ENCODE data around the gene GNAI3. TPM values are rescaled to one million over a fixed set of nuclear protein-coding genes. Genes with fewer than 3 reads are reported as not detected.

Gene GNAI3
- total and polyA plus RNA-seq, 2 of the 13 experiments (the other 11 are each of a cell fraction or from before 2014, with no cell fraction given), result 4.3 to 9.0 TPM

- Histone ChIP-seq H3K4me2 (ENCODE audit: low read depth, low read length) (no peak overlapping the region), H3K9ac (ENCODE audit: insufficient read depth, low read depth, low read length) (no peak overlapping the region), H3K79me2 (ENCODE audit: insufficient read depth, low read length) (no peaks in the 10 kb centered on the region), H2AFZ (ENCODE audit: low read length) (no peak overlapping the region), H3K4me1 (ENCODE audit: insufficient read depth, low read length) (peaks cover 31% of the 10 kb centered on the region), H4K20me1 (ENCODE audit: insufficient read depth, low read length) (no peaks in the 10 kb centered on the region; the same call in 1 of the 2 replicates), H3K27ac (ENCODE audit: extremely low read length, insufficient read depth, low read length) (no peak overlapping the region), H3K27me3 (ENCODE audit: control insufficient read depth in 1 of 2, insufficient read depth in 2 of 2, low read length in 2 of 2) (no peaks in the 10 kb centered on the region), H3K9me3 (ENCODE audit: low read length) (no peaks in the 10 kb centered on the region), H3K4me3 (replicated peaks in 1 of 3; ENCODE audit: insufficient read depth in 1 of 3, low read depth in 2 of 3, low read length in 3 of 3) (no peak overlapping the region), H3K36me3 (replicated peaks in 1 of 2; ENCODE audit: control insufficient read depth in 1 of 2, insufficient read depth in 2 of 2, low read length in 2 of 2) (no peaks in the 10 kb centered on the region; a peak in 1 of 5 replicates)
- no peak for FAIRE-seq
- ChIA-PET POLR2A (no interaction called here), CTCF (ENCODE audit: low intra/inter-chr PET ratio, low total read pairs) (no interaction called here)
- DNase-seq (ENCODE audit: low spot score), result no peak
- 69% methylated on average over 3 of the region's 3 CpGs for WGBS (ENCODE audit: low lambda C conversion rate)
- in situ Hi-C loops (cut with HindIII; ENCODE audit: extremely low pct_ligation_motif_present, low pct_unique_long_range_greater_than_20kb), result no loop called here
- intact Hi-C loops (cut with micrococcal nuclease; ENCODE audit: unreplicated experiment), result no loop called here
- no peak for ATAC-seq
- no TSS peak for BruUV-seq (replicated peaks)
- TF ChIP-seq REL (CRISPR knock-in tag; conservative IDR thresholded peaks at IDR 0.05) (no peak), CSRNP1 (CRISPR knock-in tag; IDR thresholded peaks at IDR 0.05) (no peak), MTERF4 (CRISPR knock-in tag; IDR thresholded peaks at IDR 0.05) (no peak), SIN3A (IDR thresholded peaks at IDR 0.05; ENCODE audit: borderline replicate concordance, low read depth, low read length) (no peak), ZNF7 (CRISPR knock-in tag; IDR thresholded peaks at IDR 0.05) (no peak), IKZF5 (CRISPR knock-in tag; IDR thresholded peaks at IDR 0.05) (no peak), IKZF1 (IDR thresholded peaks at IDR 0.05) (no peak), PPARG (CRISPR knock-in tag; conservative IDR thresholded peaks at IDR 0.05) (no peak), SNAPC4 (CRISPR knock-in tag; IDR thresholded peaks at IDR 0.05) (no peak), RBM39 (IDR thresholded peaks at IDR 0.05; ENCODE audit: low read depth, low read length, poor library complexity, severe bottlenecking) (no peak), THAP9 (CRISPR knock-in tag; IDR thresholded peaks at IDR 0.05; ENCODE audit: borderline replicate concordance) (no peak), JDP2 (CRISPR knock-in tag; IDR thresholded peaks at IDR 0.05; ENCODE audit: borderline replicate concordance) (no peak), FOXP1 (IDR thresholded peaks at IDR 0.05) (no peak), FOXP1 (CRISPR knock-in tag; IDR thresholded peaks at IDR 0.05) (no peak)
Observed at GRCh38 chr1:109609881-109610280, 61.5 kb downstream of the GNAI3 start.
